Measurements from ENCODE around the gene TMEM259.

The TMEM259 gene

GRCh38 chr19:982567-983170 is 38.3 kb downstream of the TMEM259 start:
- DNase-seq, result peak; percentile 62

DNA sequence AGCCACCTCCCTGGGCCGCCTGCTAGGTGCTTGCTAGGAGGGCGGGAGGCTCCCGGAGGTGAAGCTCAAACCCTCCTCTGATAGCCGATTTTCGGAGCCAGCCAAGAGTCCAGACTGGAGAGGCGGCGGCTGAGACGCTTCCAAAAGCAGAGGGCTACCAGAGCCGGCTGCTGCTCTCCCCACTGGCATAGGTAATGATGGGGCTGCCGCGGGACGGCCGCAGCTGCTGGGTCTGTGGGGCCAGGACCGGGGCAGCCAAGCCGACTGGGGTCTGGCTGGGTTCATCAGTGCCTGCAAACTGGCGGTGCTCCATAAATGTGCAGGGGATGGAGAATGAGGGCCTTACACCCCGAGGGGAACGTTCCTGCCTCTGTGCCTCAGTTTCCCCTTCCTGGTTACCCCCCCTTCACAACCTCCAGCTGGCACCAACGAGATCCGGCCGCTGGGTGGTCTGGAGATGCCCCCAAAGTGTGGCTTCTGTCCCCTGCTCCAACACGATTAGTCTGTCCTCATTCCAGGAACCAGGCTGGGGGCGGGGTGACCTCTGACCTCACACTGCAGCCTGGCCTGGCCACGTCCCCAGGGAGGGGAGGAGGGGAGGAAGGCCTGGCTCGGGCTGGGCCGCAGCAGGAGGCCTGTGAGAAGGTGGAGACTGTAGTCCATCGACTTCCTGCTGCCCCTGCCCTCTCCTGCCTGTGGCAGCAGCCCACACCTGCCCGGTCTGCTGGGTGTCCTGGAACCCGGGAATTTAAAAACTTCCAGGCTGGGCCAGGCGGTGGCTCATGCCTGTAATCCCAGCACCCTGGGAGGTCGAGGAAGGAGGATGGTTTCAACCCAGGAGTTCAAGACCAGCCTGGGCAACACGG is 40.6 kb downstream of the TMEM259 start:
- no peak for DNase-seq

DNA sequence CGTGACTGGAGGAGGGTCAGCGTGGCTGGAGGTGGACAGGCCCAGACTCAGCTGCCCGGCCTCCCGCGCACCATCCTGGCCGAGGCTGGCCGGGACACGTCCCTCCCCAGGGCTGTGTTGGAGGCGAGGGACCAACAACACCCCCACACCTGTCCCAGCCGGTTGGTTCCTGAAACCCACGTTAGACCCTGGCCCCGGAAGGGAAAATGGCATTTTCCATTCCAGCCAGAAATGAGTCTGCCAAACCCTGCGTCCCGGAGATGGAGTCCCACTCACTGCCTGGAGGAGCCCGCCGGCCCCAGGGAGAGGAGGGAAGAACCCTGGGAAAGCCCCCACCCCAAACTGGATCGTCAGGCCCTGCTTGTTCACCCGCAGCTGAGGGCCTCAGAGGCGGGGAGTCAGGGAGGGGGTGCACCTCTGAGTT is 41.6 kb downstream of the TMEM259 start:
- DNase-seq, result no peak

- no peak for DNase-seq
These were observed 43.9 kb downstream of the TMEM259 start for GRCh38 chr19:977058-977464.

DNA sequence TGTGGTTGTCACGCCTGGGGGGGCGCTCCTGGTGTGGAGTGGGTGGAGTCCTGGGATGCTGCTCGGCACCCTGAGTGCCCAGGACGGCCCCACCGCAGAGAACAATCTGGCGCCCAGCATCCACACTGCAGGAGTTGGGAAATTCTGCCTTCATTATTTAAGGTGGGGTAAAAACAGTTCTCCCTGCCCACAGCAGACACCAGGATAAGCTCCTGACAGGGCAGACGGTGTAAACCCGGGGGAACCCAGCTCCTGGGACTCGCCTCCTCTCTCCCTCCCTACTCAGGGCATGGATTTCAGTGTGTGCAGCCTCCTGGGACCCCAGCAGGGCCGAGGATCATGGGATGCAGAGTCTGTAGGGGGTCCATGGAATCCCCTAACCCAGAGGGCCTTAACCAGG is 44.4 kb downstream of the TMEM259 start:
- DNase-seq, result no peak

DNA sequence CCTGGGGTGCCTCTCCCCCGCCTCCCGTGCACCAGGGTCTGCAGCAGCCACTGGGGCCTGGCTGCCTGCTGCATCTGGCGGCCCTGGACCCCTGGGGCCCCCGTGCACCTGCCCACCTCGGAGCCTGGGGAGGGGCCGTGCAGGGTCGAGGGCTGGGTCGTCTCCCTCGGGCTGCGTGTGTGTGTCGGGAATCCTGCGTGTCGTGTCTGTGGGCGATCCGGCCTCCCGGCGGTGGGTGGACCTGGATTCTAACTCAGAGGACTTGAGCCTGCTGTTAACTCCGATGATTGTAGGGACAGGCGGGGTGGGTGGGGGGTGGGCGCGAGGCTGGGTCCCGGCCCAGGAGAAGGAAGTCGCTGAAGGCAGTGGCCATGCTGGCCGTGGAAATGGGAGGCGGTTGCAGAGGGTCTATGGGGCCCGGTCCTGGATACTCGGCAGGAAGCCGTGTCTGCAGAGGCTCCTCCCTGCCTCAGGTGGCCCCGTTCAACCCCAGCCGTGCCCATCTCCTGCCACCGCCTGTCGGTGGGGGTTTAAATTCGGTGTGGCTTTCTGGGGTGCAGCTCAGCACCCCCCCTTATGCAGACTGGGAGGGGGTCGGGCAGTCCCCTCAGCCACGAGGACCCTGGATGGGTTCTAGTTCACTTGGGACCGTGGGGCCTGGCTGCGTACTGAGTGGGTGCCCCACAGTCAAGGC is 46.2 kb downstream of the TMEM259 start:
- no peak for DNase-seq

GRCh38 chr19:973726-974563 is 47.0 kb downstream of the TMEM259 start:
- DNase-seq, result no peak

GRCh38 chr19:972281-972680 is 48.6 kb downstream of the TMEM259 start:
- DNase-seq, result no peak

- DNase-seq, result no peak
These were observed 49.1 kb downstream of the TMEM259 start for GRCh38 chr19:971795-972194.

- no peak for DNase-seq
These were observed 50.2 kb downstream of the TMEM259 start for GRCh38 chr19:970695-971094.

- DNase-seq, result no peak
These were observed 54.3 kb downstream of the TMEM259 start for GRCh38 chr19:966485-967088.

DNA sequence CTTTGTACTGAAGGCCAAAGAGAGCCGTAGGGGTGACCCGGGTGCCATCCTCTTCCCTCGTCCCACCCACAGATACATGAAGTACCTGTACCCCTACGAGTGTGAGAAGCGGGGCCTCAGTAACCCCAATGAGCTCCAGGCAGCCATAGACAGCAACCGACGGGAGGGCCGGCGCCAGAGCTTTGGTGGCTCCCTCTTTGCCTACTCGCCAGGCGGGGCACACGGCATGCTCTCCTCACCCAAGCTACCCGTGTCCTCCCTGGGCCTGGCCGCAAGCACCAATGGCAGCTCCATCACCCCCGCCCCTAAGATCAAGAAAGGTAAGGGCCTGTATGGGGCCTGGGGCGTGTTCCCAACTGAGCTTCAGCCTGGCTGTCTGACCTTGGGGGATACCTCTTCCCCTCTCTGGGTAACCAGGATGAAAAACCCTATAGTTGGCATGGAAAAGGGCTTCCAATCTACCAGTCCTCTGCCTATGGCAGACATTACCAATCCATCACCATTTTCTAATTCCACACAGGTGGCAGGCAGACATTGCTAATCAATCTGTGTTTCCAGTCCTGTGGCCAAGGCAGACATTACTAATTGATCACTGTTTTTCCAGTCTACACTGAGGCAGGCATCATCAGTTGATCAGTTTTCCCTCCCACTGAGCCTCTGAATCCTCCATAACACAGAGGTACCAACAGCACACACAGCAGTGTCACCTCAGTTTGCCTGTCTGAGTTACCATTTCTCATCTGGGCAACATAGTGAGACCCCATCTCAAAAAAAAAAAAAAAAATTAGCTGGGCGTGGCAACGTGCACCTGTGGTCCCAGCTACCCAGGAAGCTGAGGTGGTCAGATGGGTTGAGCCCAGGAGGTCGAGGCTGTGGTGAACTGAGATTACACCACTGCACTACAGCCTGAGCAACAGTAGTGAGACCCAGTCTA is 55.9 kb downstream of the TMEM259 start:
- no peak for DNase-seq

- DNase-seq, result no peak
These were observed 56.8 kb downstream of the TMEM259 start for GRCh38 chr19:964116-964520.

GRCh38 chr19:963486-963951 is 57.4 kb downstream of the TMEM259 start:
- no peak for DNase-seq

GRCh38 chr19:962683-963400 is 58.1 kb downstream of the TMEM259 start:
- no peak for DNase-seq

- DNase-seq, result no peak
These were observed 58.9 kb downstream of the TMEM259 start for GRCh38 chr19:961866-962620.

DNA sequence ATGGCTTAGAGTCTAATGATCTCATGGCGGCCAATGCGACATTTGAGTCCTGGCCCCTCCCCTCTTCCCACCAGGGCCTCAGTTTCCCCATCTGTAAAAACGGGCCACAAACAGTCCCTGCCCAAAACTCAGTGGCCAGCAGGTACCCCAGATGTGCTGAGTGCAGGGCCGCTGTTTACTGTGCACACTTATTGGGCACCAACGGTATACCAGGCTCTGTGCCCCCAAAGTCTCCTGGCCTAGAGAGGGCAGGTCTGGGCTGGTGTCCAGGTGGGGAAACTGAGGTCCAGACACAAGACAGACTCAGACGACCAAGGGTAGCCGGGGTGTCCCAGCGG is 60.4 kb downstream of the TMEM259 start:
- no peak for DNase-seq

DNA sequence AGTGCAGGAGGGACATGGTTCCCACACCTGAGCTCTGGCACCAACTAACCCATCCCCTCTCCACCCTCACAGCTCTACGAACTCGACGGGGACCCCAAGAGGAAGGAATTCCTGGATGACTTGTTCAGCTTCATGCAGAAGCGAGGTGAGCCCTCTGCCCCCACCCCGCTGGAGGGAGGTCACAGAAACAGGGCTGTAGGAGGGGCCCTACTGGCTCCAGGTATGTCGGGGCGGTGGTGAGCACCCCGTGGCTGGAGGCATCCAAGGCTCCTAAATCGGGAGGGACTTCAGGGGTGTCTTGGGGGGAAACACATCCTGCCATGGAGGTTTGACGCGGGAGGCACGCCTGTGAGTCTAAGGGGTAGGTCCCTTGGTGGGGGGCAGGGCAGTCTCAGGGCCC is 60.9 kb downstream of the TMEM259 start:
- DNase-seq, result no peak

Measured in GDM1 (cell line).